Fibroblast of lung (primary cell): ENCODE data around the gene SH2D1B.

Experiments used
- EZH2 ChIP-seq: IDR thresholded peaks from 2 replicates; pipeline ENCODE4 v1.5.1; 2012; ENCODE audit warnings: low read length, control low read depth, mild to moderate bottlenecking; ENCODE audit errors: missing control alignments
- TF ChIP-seq, protein P1 (sequence below), 2 donors: IDR thresholded peaks in 1 of 2; conservative IDR thresholded peaks in 1 of 2; 1 replicate in 1 of 2; 2 replicates in 1 of 2; pipeline ENCODE4 v1.5.1; 2011 to 2012; ENCODE audit warnings: low read length in 2 of 2, control low read depth in 1 of 2, inconsistent platforms in 1 of 2, low read depth in 1 of 2, mild to moderate bottlenecking in 1 of 2

- TF ChIP-seq, protein P1, sequence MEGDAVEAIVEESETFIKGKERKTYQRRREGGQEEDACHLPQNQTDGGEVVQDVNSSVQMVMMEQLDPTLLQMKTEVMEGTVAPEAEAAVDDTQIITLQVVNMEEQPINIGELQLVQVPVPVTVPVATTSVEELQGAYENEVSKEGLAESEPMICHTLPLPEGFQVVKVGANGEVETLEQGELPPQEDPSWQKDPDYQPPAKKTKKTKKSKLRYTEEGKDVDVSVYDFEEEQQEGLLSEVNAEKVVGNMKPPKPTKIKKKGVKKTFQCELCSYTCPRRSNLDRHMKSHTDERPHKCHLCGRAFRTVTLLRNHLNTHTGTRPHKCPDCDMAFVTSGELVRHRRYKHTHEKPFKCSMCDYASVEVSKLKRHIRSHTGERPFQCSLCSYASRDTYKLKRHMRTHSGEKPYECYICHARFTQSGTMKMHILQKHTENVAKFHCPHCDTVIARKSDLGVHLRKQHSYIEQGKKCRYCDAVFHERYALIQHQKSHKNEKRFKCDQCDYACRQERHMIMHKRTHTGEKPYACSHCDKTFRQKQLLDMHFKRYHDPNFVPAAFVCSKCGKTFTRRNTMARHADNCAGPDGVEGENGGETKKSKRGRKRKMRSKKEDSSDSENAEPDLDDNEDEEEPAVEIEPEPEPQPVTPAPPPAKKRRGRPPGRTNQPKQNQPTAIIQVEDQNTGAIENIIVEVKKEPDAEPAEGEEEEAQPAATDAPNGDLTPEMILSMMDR (conservative IDR thresholded peaks at IDR 0.05 in 1 of 2, IDR thresholded peaks at IDR 0.05 in 1 of 2; ENCODE audit: low read depth in 1 of 2, low read length in 2 of 2): no peak
- no peak for TF ChIP-seq EZH2
These were observed 5.7 kb upstream of the SH2D1B start for GRCh38 chr1:162417650-162418049.
